ENCODE data around the gene BACH2. TPM values are rescaled to one million over a fixed set of nuclear protein-coding genes. Genes with fewer than 3 reads are reported as not detected.

Gene BACH2
- total RNA-seq, 1 donor from 2014 or later = 0.26 TPM

- no peak for DNase-seq (ENCODE audit: low read depth, low spot score)
Observed at GRCh38 chr6:89999945-90000825, 296.5 kb downstream of the BACH2 start.

- DNase-seq (ENCODE audit: low read depth, low spot score) = no peak
Observed at GRCh38 chr6:89999154-89999553, 297.5 kb downstream of the BACH2 start.

GRCh38 chr6:89997456-89998445 is 298.9 kb downstream of the BACH2 start:
- no peak for DNase-seq (ENCODE audit: low read depth, low spot score)

GRCh38 chr6:89993411-89993810 is 303.2 kb downstream of the BACH2 start:
- no peak for DNase-seq (ENCODE audit: low read depth, low spot score)

DNA sequence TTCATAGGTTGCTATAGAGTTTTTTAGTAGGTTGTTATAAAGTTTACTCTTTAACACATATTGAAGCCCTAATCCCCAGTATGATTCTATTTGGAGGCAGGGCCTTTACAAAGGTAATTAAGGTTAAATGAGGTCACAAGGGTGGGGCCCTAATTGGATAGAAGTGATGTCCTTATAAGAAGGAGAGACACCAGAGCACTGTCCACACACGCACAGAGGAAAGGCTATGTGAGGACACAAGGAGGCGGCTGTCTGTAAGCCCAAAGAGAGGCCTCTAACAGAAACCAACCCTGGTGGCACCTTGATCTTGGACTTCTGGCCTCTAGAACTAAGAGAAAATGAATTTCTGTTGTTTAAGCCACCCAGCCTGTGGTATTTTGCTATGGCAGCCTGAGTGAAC is 303.8 kb downstream of the BACH2 start:
- DNase-seq (ENCODE audit: low read depth, low spot score) = no peak

- no peak for DNase-seq (ENCODE audit: low read depth, low spot score)
Observed at GRCh38 chr6:89989742-89990141, 306.9 kb downstream of the BACH2 start.

- no peak for DNase-seq (ENCODE audit: low read depth, low spot score)
Observed at GRCh38 chr6:89987830-89988229, 308.8 kb downstream of the BACH2 start.

DNA sequence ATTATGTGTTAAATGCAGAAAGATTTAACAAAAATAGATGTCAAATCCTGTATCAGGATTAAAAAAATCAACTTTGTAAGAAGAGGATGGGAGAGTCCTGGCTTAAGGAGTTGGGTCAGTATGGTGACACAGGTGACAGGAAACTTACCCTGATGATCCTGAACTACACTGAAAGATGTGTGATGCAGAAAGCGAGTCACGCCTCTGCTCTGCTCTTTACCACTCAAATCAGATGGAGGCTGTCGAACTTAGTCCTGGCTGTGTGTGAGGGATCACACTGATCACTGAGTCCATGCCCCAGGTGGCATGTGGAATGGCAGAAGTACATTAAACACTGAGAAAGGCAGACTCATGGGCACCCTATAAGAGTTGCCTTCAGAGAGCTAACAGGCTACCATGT is 309.5 kb downstream of the BACH2 start:
- DNase-seq (ENCODE audit: low read depth, low spot score) = no peak

- no peak for DNase-seq (ENCODE audit: low read depth, low spot score)
Observed at GRCh38 chr6:89986650-89987074, 310.0 kb downstream of the BACH2 start.

- DNase-seq (ENCODE audit: low read depth, low spot score) = no peak
Observed at GRCh38 chr6:89985751-89986493, 310.7 kb downstream of the BACH2 start.

DNA sequence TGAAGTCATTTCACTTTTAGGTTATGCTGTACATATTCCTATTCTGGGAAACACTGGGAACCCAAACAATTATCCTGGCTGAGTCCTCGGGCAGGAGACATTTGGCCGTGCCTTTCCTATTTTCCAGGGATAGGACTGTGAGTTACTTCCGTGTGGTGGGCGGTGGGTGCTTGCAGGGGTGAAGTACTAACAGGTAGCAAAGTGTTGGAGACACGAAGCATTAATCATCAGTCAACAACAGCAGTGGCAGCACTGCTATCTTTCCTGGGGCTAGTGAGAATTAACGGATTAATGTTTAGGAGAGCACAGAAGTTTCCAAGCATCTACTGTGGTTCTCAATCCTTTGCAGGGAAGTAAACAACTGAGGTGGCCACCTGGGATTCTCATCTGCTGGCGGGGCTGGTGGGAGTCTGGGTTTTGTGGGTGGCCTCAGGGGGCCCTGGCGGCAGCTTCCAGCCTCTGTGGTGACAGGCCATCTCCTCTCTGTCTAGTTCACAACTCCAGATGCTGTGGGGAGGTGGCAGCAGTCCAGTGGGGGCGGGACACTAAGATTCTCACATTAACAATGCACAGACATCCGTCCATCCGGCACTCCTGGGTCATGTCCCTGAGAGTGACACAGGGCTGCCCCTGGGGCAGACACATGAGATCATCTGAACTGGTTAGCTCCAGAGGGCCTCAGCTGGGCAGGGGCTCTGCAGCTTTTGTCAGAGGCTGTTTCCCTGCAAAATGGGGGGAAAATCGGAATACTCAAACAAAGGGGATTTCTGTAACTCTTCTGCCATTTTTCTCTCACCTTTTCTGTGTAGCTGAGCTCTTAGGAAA is 311.5 kb downstream of the BACH2 start:
- DNase-seq (ENCODE audit: low read depth, low spot score) = no peak

- no peak for DNase-seq (ENCODE audit: low read depth, low spot score)
Observed at GRCh38 chr6:89980353-89980752, 316.3 kb downstream of the BACH2 start.

DNA sequence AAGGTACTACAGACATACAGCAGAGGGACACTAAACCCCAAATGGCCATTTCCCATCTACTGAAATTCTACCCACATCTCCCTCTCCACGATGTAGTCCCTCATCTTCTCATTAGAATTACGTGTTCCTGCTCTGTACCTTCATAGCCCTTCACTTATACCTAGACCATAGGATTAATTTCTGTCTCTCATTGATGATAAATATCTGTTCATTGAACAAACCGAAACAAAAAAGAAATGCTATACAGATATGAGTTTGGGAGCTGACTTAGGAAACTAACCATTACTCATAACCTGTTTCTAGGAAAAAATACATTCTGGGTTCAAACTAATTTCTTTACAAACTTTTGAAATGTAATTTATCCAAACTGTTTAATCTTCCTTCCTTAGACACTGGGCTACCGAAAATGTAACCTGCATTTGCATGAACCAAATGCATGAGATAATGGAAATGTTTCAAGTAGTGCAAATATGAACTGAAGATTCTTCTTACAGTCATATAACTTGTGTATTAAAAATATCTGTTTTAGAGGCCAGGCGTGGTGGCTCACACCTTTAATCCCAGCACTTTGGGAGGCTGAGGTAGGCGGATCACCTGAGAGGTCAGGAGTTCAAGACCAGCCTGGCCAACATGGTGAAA is 317.0 kb downstream of the BACH2 start:
- DNase-seq (ENCODE audit: low read depth, low spot score) = no peak

DNA sequence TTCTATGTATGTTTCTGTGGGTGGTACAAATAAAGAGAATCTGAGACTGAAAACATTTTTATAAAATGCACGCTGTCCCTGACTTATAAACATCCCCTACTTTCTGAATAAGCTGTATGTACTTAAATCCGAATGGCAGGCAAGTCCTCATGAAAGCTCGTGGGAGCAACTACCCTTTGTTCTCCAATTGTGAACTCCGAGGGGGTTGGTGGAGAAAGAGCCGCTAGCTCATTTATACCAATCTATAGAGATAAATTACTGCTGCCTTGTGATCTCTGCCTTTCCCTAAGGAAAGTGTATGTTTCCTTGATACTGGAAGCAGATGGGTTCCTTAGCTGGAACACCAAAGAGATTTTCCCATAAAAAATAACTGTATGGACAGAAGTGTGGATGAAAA is 317.9 kb downstream of the BACH2 start:
- no peak for DNase-seq (ENCODE audit: low read depth, low spot score)

DNA sequence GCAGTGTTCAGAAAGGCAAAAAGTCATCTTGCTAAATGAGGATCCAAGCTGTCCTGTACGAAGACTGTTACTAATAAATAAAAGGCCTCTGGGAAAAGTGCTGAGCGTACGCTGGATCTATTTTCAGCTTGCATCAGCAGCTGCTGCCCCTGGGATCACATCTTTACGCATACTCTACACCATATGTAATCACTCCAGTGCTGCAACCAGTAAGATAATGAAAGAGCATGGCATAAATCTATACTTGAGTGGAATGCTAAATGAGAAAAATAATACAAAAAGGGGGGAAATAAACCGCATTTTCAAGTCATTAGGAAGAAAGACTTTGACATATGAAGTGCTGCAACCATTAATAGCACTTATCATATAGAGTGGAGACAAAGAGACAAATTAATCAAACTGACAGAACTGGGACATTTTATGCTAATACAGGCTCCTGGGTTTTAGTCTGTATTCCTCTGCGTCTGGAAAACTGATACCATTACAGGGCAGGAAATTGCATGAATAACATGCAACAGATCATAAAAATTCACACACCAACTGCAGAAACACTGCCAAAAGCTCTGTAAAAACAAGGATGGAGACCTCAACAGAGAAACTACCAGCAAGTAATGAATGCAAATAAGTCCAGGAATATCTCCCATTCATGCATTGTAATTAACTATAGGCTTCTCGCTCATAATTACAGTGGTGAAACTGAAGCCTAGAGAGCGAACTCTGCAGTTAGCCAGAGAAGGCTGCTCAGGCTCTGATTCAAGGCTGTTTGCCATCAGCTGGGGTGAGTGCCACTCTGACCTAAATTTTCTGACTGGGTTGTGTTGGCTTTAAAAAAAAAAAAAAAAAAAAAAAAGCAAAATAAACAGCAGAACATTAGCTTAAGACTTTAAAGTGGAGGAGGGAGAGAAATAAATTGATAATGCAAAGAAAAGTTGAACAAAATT is 318.6 kb downstream of the BACH2 start:
- no peak for DNase-seq (ENCODE audit: low read depth, low spot score)

DNA sequence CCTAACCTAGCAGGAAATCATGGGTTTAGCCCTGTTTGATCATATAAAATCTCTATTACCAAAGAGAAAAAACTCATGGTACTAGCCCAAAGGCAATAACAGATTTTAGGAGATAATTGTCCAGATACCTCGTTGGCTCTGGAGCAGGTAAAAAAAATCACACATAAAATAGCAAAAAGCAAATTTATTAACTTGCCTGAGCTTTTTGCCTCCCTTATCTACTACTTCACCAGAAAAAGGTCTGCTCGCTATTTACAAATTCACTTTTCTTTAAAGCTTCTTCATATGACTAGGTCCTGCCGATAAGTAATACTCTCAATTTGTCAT is 320.0 kb downstream of the BACH2 start:
- no peak for DNase-seq (ENCODE audit: low read depth, low spot score)

- DNase-seq (ENCODE audit: low read depth, low spot score) = no peak
Observed at GRCh38 chr6:89975991-89976693, 320.5 kb downstream of the BACH2 start.

DNA sequence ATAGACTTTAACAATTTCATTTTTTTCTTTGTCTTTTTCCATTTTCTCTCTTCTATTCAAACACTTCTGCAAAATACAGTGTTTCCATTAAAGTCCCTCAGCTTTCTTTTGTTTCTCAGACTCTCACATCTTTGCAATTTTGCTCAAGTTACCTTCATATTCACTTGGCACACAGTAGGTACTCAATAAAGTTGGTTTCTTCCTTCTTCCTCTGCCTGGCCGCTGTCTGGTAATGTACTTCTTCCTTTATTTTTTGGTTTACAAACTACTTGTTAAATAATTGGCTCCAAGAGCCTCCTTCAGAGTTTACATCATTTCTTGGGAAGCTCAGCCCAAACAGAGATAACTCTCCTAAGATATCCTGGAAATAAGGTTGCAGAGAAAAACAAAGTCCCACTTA is 321.3 kb downstream of the BACH2 start:
- no peak for DNase-seq (ENCODE audit: low read depth, low spot score)

Data from pulmonary artery endothelial cell (primary cell).